HepG2 (cell line): ENCODE data around the gene USP9X. TPM values are rescaled to one million over a fixed set of nuclear protein-coding genes. Genes with fewer than 3 reads are reported as not detected.

Source experiments
- E2F2 ChIP-seq: sonication (generic); formaldehyde crosslinking; IDR thresholded peaks from 2 replicates; pipeline ENCODE4 v1.4.0; 2020; ENCODE audit warnings: missing genetic modification reagents, borderline replicate concordance
- HNRNPLL ChIP-seq: fragments of 200-400 bp; formaldehyde crosslinking; IDR thresholded peaks from 2 replicates; pipeline ENCODE4 v1.6.1; 2017; ENCODE audit warnings: mild to moderate bottlenecking, low read depth, low read length; ENCODE audit not compliant: poor library complexity, severe bottlenecking
- MYPOP ChIP-seq: sonication (generic); formaldehyde crosslinking; IDR thresholded peaks from 2 replicates; pipeline ENCODE4 v1.8.1; 2023; ENCODE audit warnings: mild to moderate bottlenecking, moderate library complexity, missing genetic modification reagents
- NCOR1 ChIP-seq: fragments of 200-600 bp; sonication (generic); IDR thresholded peaks from 2 replicates; pipeline ENCODE4 v1.7.0; 2017; ENCODE audit warnings: antibody characterized with exemption, low read length, borderline replicate concordance
- REPIN1 ChIP-seq: sonication (generic); formaldehyde crosslinking; IDR thresholded peaks from 2 replicates; pipeline ENCODE4 v1.8.0; 2022; ENCODE audit warnings: missing genetic modification reagents, low read depth, mild to moderate bottlenecking, borderline replicate concordance
- ZBTB43 ChIP-seq: sonication (generic); formaldehyde crosslinking; conservative IDR thresholded peaks from 2 replicates; pipeline ENCODE4 v1.4.0; 2020; ENCODE audit warnings: missing genetic modification reagents
- ZMYM3 ChIP-seq: sonication (generic); formaldehyde crosslinking; IDR thresholded peaks from 2 replicates; pipeline ENCODE4 v1.5.1; 2020; ENCODE audit warnings: mild to moderate bottlenecking, missing genetic modification reagents
- polyA plus RNA-seq, 8 experiments: library from polyadenylated mRNA; depleted of rRNA in 3 of 8; stranded (reverse) in 7 of 8; unstranded in 1 of 8; fragments of >200 nt; fragmentation: Illumina TruSeq in 4 of 8; extraction: Trizol in 4 of 8; gene quantifications; 2 replicates each; pipeline versions ENCODE4 v1.2.1 to v1.2.3, GENCODE V29; 2011 to 2016; ENCODE audit warnings: low read depth in 4 of 8, missing spikeins in 1 of 8, mixed read lengths in 1 of 8; ENCODE audit not compliant: insufficient read depth in 1 of 8
- total RNA-seq, 5 experiments: library from RNA; depleted of rRNA; stranded (reverse); fragments of >200 nt; fragmentation: Illumina TruSeq; extraction: Trizol; gene quantifications; 2 replicates each; pipeline ENCODE4 v1.2.3, GENCODE V29; 2016; ENCODE audit warnings: low read depth in 1 of 5
- TF ChIP-seq, protein P1 (sequence below): sonication (generic); formaldehyde crosslinking; IDR thresholded peaks from 2 replicates; pipeline ENCODE4 v1.5.0; 2020; ENCODE audit warnings: mild to moderate bottlenecking, missing genetic modification reagents
- TF ChIP-seq, protein P2 (sequence below): sonication (generic); formaldehyde crosslinking; IDR thresholded peaks from 2 replicates; pipeline ENCODE4 v1.4.0; 2020; ENCODE audit warnings: missing genetic modification reagents, mild to moderate bottlenecking, borderline replicate concordance
- TF ChIP-seq, protein P3 (sequence below): sonication (generic); formaldehyde crosslinking; IDR thresholded peaks from 2 replicates; pipeline ENCODE4 v1.8.0; 2022; ENCODE audit warnings: low read depth, missing genetic modification reagents
- TF ChIP-seq, protein P4 (sequence below): sonication (generic); formaldehyde crosslinking; IDR thresholded peaks from 2 replicates; pipeline ENCODE4 v1.4.0; 2020; ENCODE audit warnings: missing genetic modification reagents

The USP9X gene
- total and polyA plus RNA-seq, 2 of the 13 experiments (the other 11 are each of a cell fraction or from before 2014, with no cell fraction given) = 22.2 to 40.5 TPM

GRCh38 chrX:41084893-41085511, at the start of gene USP9X (continued):
- TF ChIP-seq, protein P1, sequence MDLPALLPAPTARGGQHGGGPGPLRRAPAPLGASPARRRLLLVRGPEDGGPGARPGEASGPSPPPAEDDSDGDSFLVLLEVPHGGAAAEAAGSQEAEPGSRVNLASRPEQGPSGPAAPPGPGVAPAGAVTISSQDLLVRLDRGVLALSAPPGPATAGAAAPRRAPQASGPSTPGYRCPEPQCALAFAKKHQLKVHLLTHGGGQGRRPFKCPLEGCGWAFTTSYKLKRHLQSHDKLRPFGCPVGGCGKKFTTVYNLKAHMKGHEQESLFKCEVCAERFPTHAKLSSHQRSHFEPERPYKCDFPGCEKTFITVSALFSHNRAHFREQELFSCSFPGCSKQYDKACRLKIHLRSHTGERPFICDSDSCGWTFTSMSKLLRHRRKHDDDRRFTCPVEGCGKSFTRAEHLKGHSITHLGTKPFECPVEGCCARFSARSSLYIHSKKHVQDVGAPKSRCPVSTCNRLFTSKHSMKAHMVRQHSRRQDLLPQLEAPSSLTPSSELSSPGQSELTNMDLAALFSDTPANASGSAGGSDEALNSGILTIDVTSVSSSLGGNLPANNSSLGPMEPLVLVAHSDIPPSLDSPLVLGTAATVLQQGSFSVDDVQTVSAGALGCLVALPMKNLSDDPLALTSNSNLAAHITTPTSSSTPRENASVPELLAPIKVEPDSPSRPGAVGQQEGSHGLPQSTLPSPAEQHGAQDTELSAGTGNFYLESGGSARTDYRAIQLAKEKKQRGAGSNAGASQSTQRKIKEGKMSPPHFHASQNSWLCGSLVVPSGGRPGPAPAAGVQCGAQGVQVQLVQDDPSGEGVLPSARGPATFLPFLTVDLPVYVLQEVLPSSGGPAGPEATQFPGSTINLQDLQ (CRISPR knock-in tag) = no peak
- TF ChIP-seq NCOR1 (0 out of 2 replicates have a peak, but pooled peaks have one; percentile 22), E2F2 (CRISPR knock-in tag) (no peak), REPIN1 (peak; percentile 66), ZMYM3 (CRISPR knock-in tag) (peak; percentile 14; the same call in 1 of the 2 replicates), HNRNPLL (peak; percentile 77), MYPOP (CRISPR knock-in tag) (no peak), ZBTB43 (CRISPR knock-in tag) (peak; percentile 11; the same call in 1 of the 2 replicates)
- TF ChIP-seq, protein P2, sequence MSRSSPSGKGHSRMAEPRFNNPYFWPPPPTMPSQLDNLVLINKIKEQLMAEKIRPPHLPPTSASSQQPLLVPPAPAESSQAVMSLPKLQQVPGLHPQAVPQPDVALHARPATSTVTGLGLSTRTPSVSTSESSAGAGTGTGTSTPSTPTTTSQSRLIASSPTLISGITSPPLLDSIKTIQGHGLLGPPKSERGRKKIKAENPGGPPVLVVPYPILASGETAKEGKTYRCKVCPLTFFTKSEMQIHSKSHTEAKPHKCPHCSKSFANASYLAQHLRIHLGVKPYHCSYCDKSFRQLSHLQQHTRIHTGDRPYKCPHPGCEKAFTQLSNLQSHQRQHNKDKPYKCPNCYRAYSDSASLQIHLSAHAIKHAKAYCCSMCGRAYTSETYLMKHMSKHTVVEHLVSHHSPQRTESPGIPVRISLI (CRISPR knock-in tag) = peak; percentile 58; the same call in 1 of the 2 replicates
- TF ChIP-seq, protein P3, sequence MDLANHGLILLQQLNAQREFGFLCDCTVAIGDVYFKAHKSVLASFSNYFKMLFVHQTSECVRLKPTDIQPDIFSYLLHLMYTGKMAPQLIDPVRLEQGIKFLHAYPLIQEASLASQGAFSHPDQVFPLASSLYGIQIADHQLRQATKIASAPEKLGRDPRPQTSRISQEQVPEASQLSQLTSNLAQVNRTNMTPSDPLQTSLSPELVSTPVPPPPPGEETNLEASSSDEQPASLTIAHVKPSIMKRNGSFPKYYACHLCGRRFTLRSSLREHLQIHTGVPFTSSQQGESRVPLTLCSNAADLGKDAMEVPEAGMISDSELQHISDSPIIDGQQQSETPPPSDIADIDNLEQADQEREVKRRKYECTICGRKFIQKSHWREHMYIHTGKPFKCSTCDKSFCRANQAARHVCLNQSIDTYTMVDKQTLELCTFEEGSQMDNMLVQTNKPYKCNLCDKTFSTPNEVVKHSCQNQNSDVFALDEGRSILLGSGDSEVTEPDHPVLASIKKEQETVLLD = peak; percentile 67; the same call in 1 of the 2 replicates
- TF ChIP-seq, protein P4, sequence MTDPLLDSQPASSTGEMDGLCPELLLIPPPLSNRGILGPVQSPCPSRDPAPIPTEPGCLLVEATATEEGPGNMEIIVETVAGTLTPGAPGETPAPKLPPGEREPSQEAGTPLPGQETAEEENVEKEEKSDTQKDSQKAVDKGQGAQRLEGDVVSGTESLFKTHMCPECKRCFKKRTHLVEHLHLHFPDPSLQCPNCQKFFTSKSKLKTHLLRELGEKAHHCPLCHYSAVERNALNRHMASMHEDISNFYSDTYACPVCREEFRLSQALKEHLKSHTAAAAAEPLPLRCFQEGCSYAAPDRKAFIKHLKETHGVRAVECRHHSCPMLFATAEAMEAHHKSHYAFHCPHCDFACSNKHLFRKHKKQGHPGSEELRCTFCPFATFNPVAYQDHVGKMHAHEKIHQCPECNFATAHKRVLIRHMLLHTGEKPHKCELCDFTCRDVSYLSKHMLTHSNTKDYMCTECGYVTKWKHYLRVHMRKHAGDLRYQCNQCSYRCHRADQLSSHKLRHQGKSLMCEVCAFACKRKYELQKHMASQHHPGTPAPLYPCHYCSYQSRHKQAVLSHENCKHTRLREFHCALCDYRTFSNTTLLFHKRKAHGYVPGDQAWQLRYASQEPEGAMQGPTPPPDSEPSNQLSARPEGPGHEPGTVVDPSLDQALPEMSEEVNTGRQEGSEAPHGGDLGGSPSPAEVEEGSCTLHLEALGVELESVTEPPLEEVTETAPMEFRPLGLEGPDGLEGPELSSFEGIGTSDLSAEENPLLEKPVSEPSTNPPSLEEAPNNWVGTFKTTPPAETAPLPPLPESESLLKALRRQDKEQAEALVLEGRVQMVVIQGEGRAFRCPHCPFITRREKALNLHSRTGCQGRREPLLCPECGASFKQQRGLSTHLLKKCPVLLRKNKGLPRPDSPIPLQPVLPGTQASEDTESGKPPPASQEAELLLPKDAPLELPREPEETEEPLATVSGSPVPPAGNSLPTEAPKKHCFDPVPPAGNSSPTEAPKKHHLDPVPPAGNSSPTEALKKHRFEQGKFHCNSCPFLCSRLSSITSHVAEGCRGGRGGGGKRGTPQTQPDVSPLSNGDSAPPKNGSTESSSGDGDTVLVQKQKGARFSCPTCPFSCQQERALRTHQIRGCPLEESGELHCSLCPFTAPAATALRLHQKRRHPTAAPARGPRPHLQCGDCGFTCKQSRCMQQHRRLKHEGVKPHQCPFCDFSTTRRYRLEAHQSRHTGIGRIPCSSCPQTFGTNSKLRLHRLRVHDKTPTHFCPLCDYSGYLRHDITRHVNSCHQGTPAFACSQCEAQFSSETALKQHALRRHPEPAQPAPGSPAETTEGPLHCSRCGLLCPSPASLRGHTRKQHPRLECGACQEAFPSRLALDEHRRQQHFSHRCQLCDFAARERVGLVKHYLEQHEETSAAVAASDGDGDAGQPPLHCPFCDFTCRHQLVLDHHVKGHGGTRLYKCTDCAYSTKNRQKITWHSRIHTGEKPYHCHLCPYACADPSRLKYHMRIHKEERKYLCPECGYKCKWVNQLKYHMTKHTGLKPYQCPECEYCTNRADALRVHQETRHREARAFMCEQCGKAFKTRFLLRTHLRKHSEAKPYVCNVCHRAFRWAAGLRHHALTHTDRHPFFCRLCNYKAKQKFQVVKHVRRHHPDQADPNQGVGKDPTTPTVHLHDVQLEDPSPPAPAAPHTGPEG (CRISPR knock-in tag) = 0 out of 2 replicates have a peak, but pooled peaks have one; percentile 40
